H1 (cell line): ENCODE data around the gene EXTL2. TPM values are rescaled to one million over a fixed set of nuclear protein-coding genes. Genes with fewer than 3 reads are reported as not detected.

ENCODE experiments used
- CBX5 ChIP-seq: fragments of 300-800, 300-1000 bp; sonication (generic); IDR thresholded peaks from 2 replicates; pipeline ENCODE4 v1.7.1; 2016; ENCODE audit warnings: antibody characterized with exemption, low read length, low read depth
- PHF8 ChIP-seq: fragments of 200-600 bp; sonication (generic); conservative IDR thresholded peaks from 2 replicates; pipeline ENCODE4 v1.7.1; 2012; ENCODE audit warnings: low read depth, mild to moderate bottlenecking, inconsistent platforms, low read length, moderate library complexity
- POLR2A ChIP-seq, 2 experiments: IDR thresholded peaks; 1 replicate in 1 of 2; 2 replicates in 1 of 2; pipeline ENCODE4 v1.6.1; 2011; ENCODE audit warnings: low read depth in 2 of 2, low read length in 2 of 2, mild to moderate bottlenecking in 2 of 2; ENCODE audit errors: control extremely low read depth in 1 of 2
- SP2 ChIP-seq: IDR thresholded peaks from 2 replicates; pipeline ENCODE4 v1.6.1; 2012; ENCODE audit warnings: mild to moderate bottlenecking, low read length, inconsistent platforms
- SUZ12 ChIP-seq: fragments of 200-600 bp; sonication (generic); IDR thresholded peaks from 2 replicates; pipeline ENCODE4 v1.6.1; 2012; ENCODE audit warnings: mild to moderate bottlenecking, inconsistent platforms, low read length, moderate library complexity, mixed read lengths
- TAF1 ChIP-seq: IDR thresholded peaks from 2 replicates; pipeline ENCODE4 v1.6.1; 2011; ENCODE audit warnings: mild to moderate bottlenecking, low read depth, low read length
- TEAD4 ChIP-seq: IDR thresholded peaks from 2 replicates; pipeline ENCODE4 v1.6.1; 2012; ENCODE audit warnings: low read depth, low read length, inconsistent platforms, mixed read lengths
- USF2 ChIP-seq: IDR thresholded peaks from 2 replicates; pipeline ENCODE4 v1.6.1; 2011; ENCODE audit warnings: low read length, improper control_type of control experiment
- polyA plus RNA-seq, 7 experiments: library from polyadenylated mRNA; depleted of rRNA in 3 of 7; stranded (reverse) in 5 of 7; unstranded in 2 of 7; fragments of >200 nt in 5 of 7; fragments of 200-250 nt in 2 of 7; gene quantifications; 1 replicate in 5 of 7; 2 replicates in 1 of 7; 4 replicates in 1 of 7; pipeline versions ENCODE4 v1.2.1 to v1.2.3, GENCODE V29; 2011 to 2013; ENCODE audit warnings: missing spikeins in 2 of 7, mixed read lengths in 2 of 7
- total RNA-seq: library from RNA; stranded (reverse); fragmentation: NEBNext Ultra II Directional; extraction: Animal tissue kit (Norgen Biotek cat#: 25700); gene quantifications from 2 replicates; pipeline ENCODE4 v1.2.1, GENCODE V29; 2021

EXTL2 gene
- total and polyA plus RNA-seq, 2 of the 8 experiments (the other 6 are each of a cell fraction or from before 2014, with no cell fraction given): 27.1 to 54.7 TPM

- TF ChIP-seq POLR2A (IDR thresholded peaks at IDR 0.05; ENCODE audit: control extremely low read depth in 1 of 2, low read depth in 2 of 2, low read length in 2 of 2) (no peak), SP2 (no peak), CBX5 (no peak), USF2 (no peak), TAF1 (no peak), SUZ12 (no peak), TEAD4 (no peak), PHF8 (no peak)
- TF ChIP-seq, all 59 proteins: peak for 0
These were observed 29.6 kb upstream of the EXTL2 start (continued) for GRCh38 chr1:100924212-100924611.
